ENCODE data around the gene GAB2. TPM values are rescaled to one million over a fixed set of nuclear protein-coding genes. Genes with fewer than 3 reads are reported as not detected.
"Not testable (repeated sequence)": the region's sequence is repeated elsewhere in the genome, so short reads cannot be mapped to it uniquely, and the experiment has no call there.

GAB2 gene
- total RNA-seq, 1 donor from 2014 or later = 22.4 TPM

- peaks cover 26% of the 10 kb centered on the region for H3K36me3 Mint-ChIP-seq (ENCODE audit: low read depth)
Observed at GRCh38 chr11:78226684-78227680, 190.6 kb downstream of the GAB2 start.

DNA sequence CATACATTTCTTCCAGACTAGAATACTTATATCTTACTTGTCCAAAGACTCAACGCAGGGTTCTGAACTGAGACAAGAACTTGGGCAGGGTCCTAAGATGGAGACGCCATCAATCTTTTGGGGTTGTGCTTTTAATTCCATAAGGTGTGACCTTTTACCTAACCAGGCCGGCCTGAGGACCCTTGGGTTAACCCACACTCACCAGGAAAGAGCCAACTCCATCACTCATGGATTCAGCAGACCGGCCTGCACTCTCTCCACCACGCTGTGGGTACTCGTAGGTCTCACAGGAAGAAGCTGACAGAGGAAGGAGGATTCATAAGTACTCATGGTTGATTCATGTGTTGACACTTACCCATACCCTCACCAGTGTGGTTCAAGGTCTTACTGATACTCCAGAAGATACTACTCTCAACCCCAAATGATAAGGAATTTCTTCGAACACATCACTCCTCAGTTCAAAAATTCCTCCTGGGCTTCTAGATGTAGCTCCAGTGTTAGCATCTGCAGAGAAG lies 192.7 kb downstream of the GAB2 start:
- H3K9me3 Mint-ChIP-seq = no peaks in the 10 kb centered on the region
- ATAC-seq (ENCODE audit: low read depth) = no peak
- H3K4me3 Mint-ChIP-seq = no peak overlapping the region
- no peak for DNase-seq
- ChIA-PET CTCF (interaction anchor here (0.8 to 1.1 kb wide), 2 partner anchors 206 to 340 kb away, joined by 3 read pairs; no protein-coding TSS in a partner anchor), POLR2A (interaction anchor here (1.4 kb wide), 1 partner anchor 193 kb away, joined by 4 read pairs; no protein-coding TSS in a partner anchor)
- intact Hi-C loops (cut with micrococcal nuclease) = loop anchor here (10.0 kb wide), 1 partner anchor 110 kb away; no protein-coding TSS in a partner anchor
- TF ChIP-seq CTCF (IDR thresholded peaks at IDR 0.05) = no peak
- H3K36me3 Mint-ChIP-seq (ENCODE audit: low read depth) = peaks cover 46% of the 10 kb centered on the region
- no peak overlapping the region for H3K27ac Mint-ChIP-seq
- H3K27me3 Mint-ChIP-seq = no peaks in the 10 kb centered on the region
- peaks cover 50% of the 10 kb centered on the region for H3K4me1 Mint-ChIP-seq

More at GRCh38 chr11:78226684-78227680, 190.6 kb downstream of the GAB2 start:
- no peak overlapping the region for H3K4me3 Mint-ChIP-seq
- TF ChIP-seq CTCF (IDR thresholded peaks at IDR 0.05) = no peak
- intact Hi-C loops (cut with micrococcal nuclease) = loop anchor here (10.0 kb wide), 1 partner anchor 108 kb away; no protein-coding TSS in a partner anchor
- no peak for ATAC-seq (ENCODE audit: low read depth)
- POLR2A ChIA-PET = interaction anchor here (0.7 kb wide), 1 partner anchor 306 kb away, joined by 3 read pairs; no protein-coding TSS in a partner anchor
- DNase-seq = no peak
- no peak overlapping the region for H3K27ac Mint-ChIP-seq
- H3K9me3 Mint-ChIP-seq = no peaks in the 10 kb centered on the region
- peaks cover 50% of the 10 kb centered on the region for H3K4me1 Mint-ChIP-seq
- H3K27me3 Mint-ChIP-seq = no peaks in the 10 kb centered on the region
- CTCF ChIA-PET = interaction anchor here (0.9 to 3.2 kb wide), 7 partner anchors 88 to 338 kb away, joined by 3 to 112 read pairs (median 3); partner anchors contain the start of gene ALG8

- H3K4me3 Mint-ChIP-seq = no peak overlapping the region
- no peak for TF ChIP-seq CTCF (IDR thresholded peaks at IDR 0.05)
- DNase-seq (no peak), ATAC-seq (ENCODE audit: low read depth) (no peak)
- H3K27ac Mint-ChIP-seq = no peak overlapping the region
- intact Hi-C loops (cut with micrococcal nuclease) = loop anchor here (10.0 kb wide), 1 partner anchor 110 kb away; no protein-coding TSS in a partner anchor
- H3K9me3 Mint-ChIP-seq = no peaks in the 10 kb centered on the region
- ChIA-PET POLR2A (interaction anchor here (1.4 kb wide), 1 partner anchor 194 kb away, joined by 4 read pairs; no protein-coding TSS in a partner anchor), CTCF (interaction anchor here (1.1 kb wide), 1 partner anchor 207 kb away, joined by 3 read pairs; no protein-coding TSS in a partner anchor)
- H3K4me1 Mint-ChIP-seq = peaks cover 50% of the 10 kb centered on the region
- peaks cover 51% of the 10 kb centered on the region for H3K36me3 Mint-ChIP-seq (ENCODE audit: low read depth)
- H3K27me3 Mint-ChIP-seq = no peaks in the 10 kb centered on the region
Observed at GRCh38 chr11:78224506-78224905, 193.1 kb downstream of the GAB2 start.

GRCh38 chr11:78223320-78223954 lies 194.2 kb downstream of the GAB2 start:
- Mint-ChIP-seq H3K27ac (peak overlapping the region; percentile 85), H3K36me3 (ENCODE audit: low read depth) (peaks cover 61% of the 10 kb centered on the region), H3K27me3 (no peaks in the 10 kb centered on the region), H3K4me1 (peaks cover 45% of the 10 kb centered on the region), H3K4me3 (peak overlapping the region; percentile 77), H3K9me3 (no peaks in the 10 kb centered on the region)
- ChIA-PET POLR2A (interaction anchor here (0.6 to 1.4 kb wide), 4 partner anchors 20 to 352 kb away, joined by 3 to 4 read pairs (median 3); partner anchors contain the start of genes ALG8 and NARS2), CTCF (interaction anchor here (1.1 to 1.6 kb wide), 2 partner anchors 190 to 341 kb away, joined by 3 to 4 read pairs; no protein-coding TSS in a partner anchor)
- DNase-seq (peak; percentile 29), ATAC-seq (ENCODE audit: low read depth) (peak; percentile 82)
- intact Hi-C loops (cut with micrococcal nuclease) = loop anchor here (1.0 to 10.0 kb wide), 3 partner anchors 35 to 310 kb away; partner anchors contain the start of genes KCTD21 and USP35
- TF ChIP-seq CTCF (IDR thresholded peaks at IDR 0.05) = no peak

DNA sequence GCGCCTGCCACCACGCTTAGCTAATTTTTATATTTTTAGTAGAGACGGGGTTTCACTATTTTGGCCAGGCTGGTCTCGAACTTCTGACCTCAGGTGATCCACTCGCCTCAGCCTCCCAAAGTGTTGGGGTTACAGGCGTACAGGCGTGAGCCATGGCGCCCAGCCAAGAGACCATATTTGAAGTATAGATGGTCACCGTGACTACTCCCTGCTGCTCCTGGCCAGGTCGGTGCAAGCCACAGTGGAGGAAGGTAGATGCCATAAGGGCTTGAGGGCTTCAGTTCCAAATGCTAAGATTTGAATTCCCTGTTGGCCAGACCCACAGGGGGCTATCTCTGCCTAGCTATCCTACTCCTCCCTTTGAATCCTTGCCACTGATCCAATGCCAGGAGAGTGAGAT lies 194.9 kb downstream of the GAB2 start:
- H3K27ac Mint-ChIP-seq; POLR2A ChIA-PET; ATAC-seq (ENCODE audit: low read depth); DNase-seq; H3K9me3 Mint-ChIP-seq; H3K27me3 Mint-ChIP-seq: not testable (repeated sequence)
- peak overlapping the region; percentile 77 for H3K4me3 Mint-ChIP-seq
- intact Hi-C loops (cut with micrococcal nuclease) = loop anchor here (1.0 to 10.0 kb wide), 3 partner anchors 34 to 311 kb away; partner anchors contain the start of genes KCTD21 and USP35
- peaks cover 68% of the 10 kb centered on the region for H3K36me3 Mint-ChIP-seq (ENCODE audit: low read depth)
- H3K4me1 Mint-ChIP-seq = peaks cover 38% of the 10 kb centered on the region
- CTCF ChIA-PET = interaction anchor here (1.6 kb wide), 1 partner anchor 342 kb away, joined by 4 read pairs; no protein-coding TSS in a partner anchor
